Esophagus muscularis mucosa (tissue), 4 donors: Measurements from ENCODE around the gene AK8.

Experiments
- CTCF ChIP-seq, 3 experiments: fragments of 200-600 bp in 2 of 3; fragments of 450-650 bp in 1 of 3; sonication (generic) in 2 of 3; IDR thresholded peaks; one replicate each; pipeline ENCODE4 v1.5.1; 2017 to 2019; ENCODE audit warnings: antibody characterized with exemption in 3 of 3, mild to moderate bottlenecking in 2 of 3, moderate library complexity in 1 of 3
- EP300 ChIP-seq: sonication (generic); formaldehyde crosslinking; IDR thresholded peaks from one replicate; pipeline ENCODE4 v1.6.1; 2017; ENCODE audit warnings: antibody characterized with exemption
- POLR2A ChIP-seq: fragments of 450-650 bp; IDR thresholded peaks from one replicate; pipeline ENCODE4 v1.6.1; 2017; ENCODE audit warnings: antibody characterized with exemption, moderate library complexity, mild to moderate bottlenecking, low read depth

GRCh38 chr9:132825430-132825829 is 52.7 kb downstream of the AK8 start:
- TF ChIP-seq CTCF (IDR thresholded peaks at IDR 0.05) (no peak), POLR2A (no peak), EP300 (no peak)
